DND-41 (cell line): ENCODE results near the gene FHAD1.
"Not testable (repeated sequence)": the region's sequence is repeated elsewhere in the genome, so short reads cannot be mapped to it uniquely, and the experiment has no call there.

Source experiments
- CTCF ChIP-seq: IDR thresholded peaks from 2 replicates; pipeline ENCODE4 v1.5.1; 2012; ENCODE audit warnings: borderline replicate concordance, low read length, moderate library complexity, mild to moderate bottlenecking; ENCODE audit not compliant: poor library complexity, severe bottlenecking; ENCODE audit errors: extremely low read depth
- EZH2 ChIP-seq: IDR thresholded peaks from 3 replicates; pipeline ENCODE4 v1.6.1; 2012; ENCODE audit warnings: borderline replicate concordance, low read depth, mild to moderate bottlenecking, moderate library complexity, low read length, inconsistent platforms; ENCODE audit not compliant: severe bottlenecking

GRCh38 chr1:15297975-15298374 is 51.0 kb downstream of the FHAD1 start:
- TF ChIP-seq CTCF, EZH2: not testable (repeated sequence)
